Subcutaneous adipose tissue (tissue), 4 donors: ENCODE results near the gene ZBTB22. TPM values are rescaled to one million over a fixed set of nuclear protein-coding genes. Genes with fewer than 3 reads are reported as not detected.

ENCODE experiments used
- CTCF ChIP-seq: fragments of 450-650 bp; IDR thresholded peaks from one replicate; pipeline ENCODE4 v1.5.1; 2016; ENCODE audit warnings: low read depth, mild to moderate bottlenecking, control low read depth, antibody characterized with exemption, moderate library complexity
- total RNA-seq, 4 donors: library from RNA; depleted of rRNA; stranded (reverse); fragments of >200 nt; gene quantifications; one replicate each; pipeline ENCODE4 v1.1.0, GENCODE V29; 2016

The ZBTB22 gene
- total RNA-seq, 4 donors from 2014 or later, result 5.9 to 16.8 (median 9.0) TPM

- no peak for TF ChIP-seq CTCF
Observed at GRCh38 chr6:33343953-33344611, 26.5 kb upstream of the ZBTB22 start.

- TF ChIP-seq CTCF, result no peak
Observed at GRCh38 chr6:33339193-33339592, 21.6 kb upstream of the ZBTB22 start.

GRCh38 chr6:33336495-33336894 lies 19.0 kb upstream of the ZBTB22 start:
- no peak for TF ChIP-seq CTCF

- TF ChIP-seq CTCF, result no peak
Observed at GRCh38 chr6:33335916-33336315, 18.4 kb upstream of the ZBTB22 start.

- no peak for TF ChIP-seq CTCF
Observed at GRCh38 chr6:33333666-33334065, 16.1 kb upstream of the ZBTB22 start.

GRCh38 chr6:33330736-33331135 lies 13.2 kb upstream of the ZBTB22 start:
- no peak for TF ChIP-seq CTCF

GRCh38 chr6:33329058-33329457 lies 11.5 kb upstream of the ZBTB22 start:
- TF ChIP-seq CTCF, result no peak
